Esophagus (tissue), 2 donors: ENCODE measurements around the gene DUS1L. TPM values are rescaled to one million over a fixed set of nuclear protein-coding genes. Genes with fewer than 3 reads are reported as not detected.
A peak's percentile ranks its signal among the peaks of the same experiment; 100 is the strongest.

Source experiments
- H3K27ac ChIP-seq, 2 donors: one replicate each; pipeline ENCODE4 v1.5.1; 2013; ENCODE audit warnings: low read depth in 2 of 2, mild to moderate bottlenecking in 2 of 2, inconsistent platforms in 1 of 2, low read length in 1 of 2, moderate library complexity in 1 of 2
- H3K27me3 ChIP-seq, 2 donors: one replicate each; pipeline ENCODE4 v1.6.1; 2013; ENCODE audit warnings: low read length in 2 of 2, control low read depth in 1 of 2, mild to moderate bottlenecking in 1 of 2; ENCODE audit not compliant: insufficient read depth in 2 of 2, control insufficient read depth in 1 of 2
- H3K36me3 ChIP-seq, 2 donors: one replicate each; pipeline ENCODE4 v1.6.1; 2013; ENCODE audit warnings: low read length in 1 of 2; ENCODE audit not compliant: control insufficient read depth in 2 of 2, insufficient read depth in 2 of 2
- H3K4me1 ChIP-seq, 2 donors: one replicate each; pipeline ENCODE4 v1.6.1; 2013; ENCODE audit warnings: low read length in 1 of 2; ENCODE audit not compliant: control insufficient read depth in 2 of 2, insufficient read depth in 2 of 2
- H3K4me3 ChIP-seq, 2 donors: one replicate each; pipeline ENCODE4 v1.5.1; 2013; ENCODE audit warnings: low read length in 2 of 2, mild to moderate bottlenecking in 2 of 2, low read depth in 1 of 2, moderate library complexity in 1 of 2
- H3K9me3 ChIP-seq, 2 donors: one replicate each; pipeline ENCODE4 v1.6.1; 2013; ENCODE audit warnings: mild to moderate bottlenecking in 2 of 2, low read depth in 1 of 2, low read length in 1 of 2, moderate library complexity in 1 of 2; ENCODE audit not compliant: control insufficient read depth in 2 of 2, insufficient read depth in 1 of 2
- WGBS, 2 donors: extraction: QIAGEN DNeasy Blood & Tissue Kit; methylation state at CpG; one replicate each; pipeline ENCODE4 v1.1.7; 2013; 5-methylcytosine and 5-hydroxymethylcytosine counted together
- polyA plus RNA-seq, 2 donors: library from polyadenylated mRNA; stranded (reverse); fragments of 200-250 nt; gene quantifications; one replicate each; pipeline ENCODE4 v1.2.3, GENCODE V29; 2013
- donor health status: healthy with polysubstance abuse.
- donor health status: Bipolar disorder and iron deficiency.

DUS1L gene
- polyA plus RNA-seq, 2 donors, result 118 to 182 TPM

- Histone ChIP-seq H3K27me3 (no peaks in the 10 kb centered on the region), H3K27ac (no peak overlapping the region), H3K9me3 (no peaks in the 10 kb centered on the region), H3K4me3 (no peak overlapping the region), H3K36me3 (peaks cover 15 to 39% of the 10 kb centered on the region in 2 donors), H3K4me1 (no peaks in the 10 kb centered on the region)
- 64 to 66% methylated on average over 27 to 28 of the region's 28 CpGs for WGBS, 2 donors
These were observed 12.2 kb upstream of the DUS1L start for GRCh38 chr17:82077617-82078358.

- 74 to 86% methylated on average over 17 to 21 of the region's 21 CpGs for WGBS, 2 donors
- Histone ChIP-seq H3K36me3 (peaks cover 8 to 31% of the 10 kb centered on the region in 2 donors), H3K4me3 (no peak overlapping the region), H3K4me1 (no peaks in the 10 kb centered on the region), H3K27ac (no peak overlapping the region), H3K9me3 (no peaks in the 10 kb centered on the region), H3K27me3 (no peaks in the 10 kb centered on the region)
These were observed 11.4 kb upstream of the DUS1L start for GRCh38 chr17:82076785-82077591.

GRCh38 chr17:82076018-82076784 is 10.6 kb upstream of the DUS1L start:
- no peaks in the 10 kb centered on the region for H3K27me3 ChIP-seq
- no peaks in the 10 kb centered on the region for H3K4me1 ChIP-seq
- H3K9me3 ChIP-seq, result no peaks in the 10 kb centered on the region
- H3K36me3 ChIP-seq, result peaks cover 7 to 25% of the 10 kb centered on the region in 2 donors
- H3K27ac ChIP-seq, result peak overlapping the region in 1 of 2 donors; percentile 18
- WGBS, 2 donors, result 79 to 80% methylated on average over 25 of the region's 25 CpGs
- no peak overlapping the region for H3K4me3 ChIP-seq

- 54 to 66% methylated on average over 9 of the region's 9 CpGs for WGBS, 2 donors
- no peaks in the 10 kb centered on the region for H3K9me3 ChIP-seq
- H3K27me3 ChIP-seq, result no peaks in the 10 kb centered on the region
- H3K4me1 ChIP-seq, result no peaks in the 10 kb centered on the region
- no peak overlapping the region for H3K27ac ChIP-seq
- no peak overlapping the region for H3K4me3 ChIP-seq
- peaks cover 0 to 1% of the 10 kb centered on the region in 2 donors for H3K36me3 ChIP-seq
These were observed 7.8 kb upstream of the DUS1L start for GRCh38 chr17:82073446-82073845.

- WGBS, 2 donors, result 76 to 80% methylated on average over 6 of the region's 6 CpGs
- no peaks in the 10 kb centered on the region for H3K36me3 ChIP-seq
- no peak overlapping the region for H3K4me3 ChIP-seq
- H3K4me1 ChIP-seq, result no peaks in the 10 kb centered on the region
- no peaks in the 10 kb centered on the region for H3K27me3 ChIP-seq
- H3K9me3 ChIP-seq, result no peaks in the 10 kb centered on the region
- H3K27ac ChIP-seq, result peak overlapping the region in 1 of 2 donors; percentile 19
These were observed 7.2 kb upstream of the DUS1L start for GRCh38 chr17:82072827-82073226.

GRCh38 chr17:82070611-82071010 is 5.0 kb upstream of the DUS1L start:
- H3K4me3 ChIP-seq, result no peak overlapping the region
- no peak overlapping the region for H3K27ac ChIP-seq
- H3K4me1 ChIP-seq, result peaks cover 3% of the 10 kb centered on the region in 2 donors
- no peaks in the 10 kb centered on the region for H3K27me3 ChIP-seq
- no peaks in the 10 kb centered on the region for H3K9me3 ChIP-seq
- H3K36me3 ChIP-seq, result no peaks in the 10 kb centered on the region

- WGBS, 2 donors, result 1 to 3% methylated on average over 24 to 47 of the region's 47 CpGs
- no peaks in the 10 kb centered on the region for H3K27me3 ChIP-seq
- peak overlapping the region; percentile 45 to 79 for H3K27ac ChIP-seq
- peak overlapping the region; percentile 76 to 86 for H3K4me3 ChIP-seq
- H3K36me3 ChIP-seq, result peaks cover 5 to 33% of the 10 kb centered on the region in 2 donors
- peaks cover 3 to 13% of the 10 kb centered on the region in 2 donors for H3K4me1 ChIP-seq
- H3K9me3 ChIP-seq, result no peaks in the 10 kb centered on the region
These were observed 389 bp downstream of the DUS1L start for GRCh38 chr17:82065193-82065637.

- peaks cover 3 to 13% of the 10 kb centered on the region in 2 donors for H3K4me1 ChIP-seq
- peak overlapping the region; percentile 45 to 79 for H3K27ac ChIP-seq
- no peaks in the 10 kb centered on the region for H3K9me3 ChIP-seq
- H3K4me3 ChIP-seq, result peak overlapping the region; percentile 76 to 86
- H3K27me3 ChIP-seq, result no peaks in the 10 kb centered on the region
- WGBS, 2 donors, result 17 to 26% methylated on average over 36 of the region's 36 CpGs
- H3K36me3 ChIP-seq, result peaks cover 11 to 39% of the 10 kb centered on the region in 2 donors
These were observed 991 bp downstream of the DUS1L start for GRCh38 chr17:82064433-82065192.
